ENCODE data around the gene IGIP. TPM values are rescaled to one million over a fixed set of nuclear protein-coding genes. Genes with fewer than 3 reads are reported as not detected.

Gene IGIP
- total and polyA plus RNA-seq, 4 donors, result 2.3 to 11.8 (median 3.7) TPM

DNA sequence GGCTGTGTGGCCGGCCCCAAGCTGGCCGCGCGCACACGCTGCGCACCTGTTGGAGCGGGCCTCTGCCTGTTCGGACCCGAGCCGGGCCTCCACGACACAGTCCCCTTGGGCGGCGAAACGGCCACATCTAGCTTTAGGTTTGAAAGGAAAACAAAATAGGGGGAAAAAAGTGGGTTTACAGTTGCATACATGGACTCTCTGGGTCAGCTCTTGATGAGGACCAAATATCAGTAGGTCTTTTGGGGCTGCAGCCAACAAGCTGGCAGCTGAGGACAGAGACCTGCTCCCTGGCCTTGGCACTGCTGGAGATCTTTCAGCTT is 20.7 kb downstream of the IGIP start:
- no peaks in the 10 kb centered on the region for H3K9me3 ChIP-seq (ENCODE audit: control insufficient read depth in 4 of 4, low read length in 3 of 4)
- no peaks in the 10 kb centered on the region for H3K36me3 ChIP-seq (ENCODE audit: control insufficient read depth in 4 of 4, insufficient read depth in 3 of 4, low read depth in 1 of 4, low read length in 3 of 4)
- no peaks in the 10 kb centered on the region for H3K27me3 ChIP-seq (ENCODE audit: control insufficient read depth in 4 of 4, insufficient read depth in 4 of 4, low read length in 3 of 4)
- TF ChIP-seq CTCF (IDR thresholded peaks at IDR 0.05; ENCODE audit: low read depth, low read length, missing input control), result no peak
- H3K4me1 ChIP-seq (ENCODE audit: control insufficient read depth in 4 of 4, insufficient read depth in 4 of 4, low read length in 3 of 4), result peaks cover 8 to 30% (median 19%) of the 10 kb centered on the region in 4 donors
- H3K27ac ChIP-seq (ENCODE audit: low read depth in 1 of 2, low read length in 2 of 2), result no peak overlapping the region
- no peak overlapping the region for H3K4me3 ChIP-seq (ENCODE audit: low read depth in 1 of 3, low read length in 3 of 3)
- no peak overlapping the region for H3K9ac ChIP-seq (ENCODE audit: low read depth in 1 of 2, low read length in 2 of 2)
- DNase-seq (ENCODE audit: low spot score), result no peak
- 70% methylated on average over 14 of the region's 14 CpGs for WGBS

GRCh38 chr5:140147460-140147859 is 21.7 kb downstream of the IGIP start:
- Histone ChIP-seq H3K4me3 (ENCODE audit: low read depth in 1 of 3, low read length in 3 of 3) (no peak overlapping the region), H3K27me3 (ENCODE audit: control insufficient read depth in 4 of 4, insufficient read depth in 4 of 4, low read length in 3 of 4) (no peaks in the 10 kb centered on the region), H3K27ac (ENCODE audit: low read depth in 1 of 2, low read length in 2 of 2) (no peak overlapping the region), H3K36me3 (ENCODE audit: control insufficient read depth in 4 of 4, insufficient read depth in 3 of 4, low read depth in 1 of 4, low read length in 3 of 4) (no peaks in the 10 kb centered on the region), H3K9me3 (ENCODE audit: control insufficient read depth in 4 of 4, low read length in 3 of 4) (no peaks in the 10 kb centered on the region), H3K4me1 (ENCODE audit: control insufficient read depth in 4 of 4, insufficient read depth in 4 of 4, low read length in 3 of 4) (peaks cover 8 to 22% (median 16%) of the 10 kb centered on the region in 4 donors), H3K9ac (ENCODE audit: low read depth in 1 of 2, low read length in 2 of 2) (no peak overlapping the region)
- DNase-seq (ENCODE audit: low spot score), result no peak
- WGBS, result 98% methylated on average over 1 of the region's 1 CpG
- TF ChIP-seq FOXA1 (IDR thresholded peaks at IDR 0.05), result no peak
- no peak for TF ChIP-seq HNF4A (conservative IDR thresholded peaks at IDR 0.05)
- TF ChIP-seq EGR1 (IDR thresholded peaks at IDR 0.05; ENCODE audit: low read depth in 2 of 2), result no peak
- TF ChIP-seq ZBTB33 (IDR thresholded peaks at IDR 0.05), result no peak
- TF ChIP-seq TAF1 (conservative IDR thresholded peaks at IDR 0.05), result no peak
- no peak for TF ChIP-seq CTCF (IDR thresholded peaks at IDR 0.05; ENCODE audit: low read depth, low read length, missing input control)

DNA sequence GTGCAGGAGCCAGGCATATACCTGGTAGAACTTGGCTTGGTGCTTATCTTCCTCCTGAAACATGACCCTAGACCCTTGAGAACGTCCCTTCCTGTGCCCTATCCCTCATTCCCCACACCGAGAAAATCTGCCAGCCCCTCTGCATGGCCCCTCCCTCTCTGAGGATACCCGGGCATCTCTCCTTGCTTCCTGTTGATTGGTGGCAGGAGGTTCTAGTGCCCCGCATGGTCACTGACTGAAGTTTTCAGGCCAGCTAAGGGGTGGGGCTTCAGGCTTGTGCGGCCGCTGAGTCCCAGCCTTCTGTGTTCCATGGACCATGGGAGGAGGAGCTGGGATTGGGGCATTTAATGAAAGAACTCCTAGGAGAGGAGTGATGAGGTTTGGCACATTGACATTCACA is 22.8 kb downstream of the IGIP start:
- H3K27me3 ChIP-seq (ENCODE audit: control insufficient read depth in 4 of 4, insufficient read depth in 4 of 4, low read length in 3 of 4), result no peaks in the 10 kb centered on the region
- no peaks in the 10 kb centered on the region for H3K9me3 ChIP-seq (ENCODE audit: control insufficient read depth in 4 of 4, low read length in 3 of 4)
- 64% methylated on average over 6 of the region's 6 CpGs for WGBS
- no peak overlapping the region for H3K9ac ChIP-seq (ENCODE audit: low read depth in 1 of 2, low read length in 2 of 2)
- H3K4me3 ChIP-seq (ENCODE audit: low read depth in 1 of 3, low read length in 3 of 3), result no peak overlapping the region
- DNase-seq (ENCODE audit: low spot score), result no peak
- no peaks in the 10 kb centered on the region for H3K36me3 ChIP-seq (ENCODE audit: control insufficient read depth in 4 of 4, insufficient read depth in 3 of 4, low read depth in 1 of 4, low read length in 3 of 4)
- H3K4me1 ChIP-seq (ENCODE audit: control insufficient read depth in 4 of 4, insufficient read depth in 4 of 4, low read length in 3 of 4), result peaks cover 7 to 15% (median 10%) of the 10 kb centered on the region in 4 donors
- no peak overlapping the region for H3K27ac ChIP-seq (ENCODE audit: low read depth in 1 of 2, low read length in 2 of 2)
- no peak for TF ChIP-seq REST (IDR thresholded peaks at IDR 0.05)
- TF ChIP-seq SP1 (IDR thresholded peaks at IDR 0.05), result no peak
- TF ChIP-seq CTCF (IDR thresholded peaks at IDR 0.05; ENCODE audit: low read depth, low read length, missing input control), result no peak
- TF ChIP-seq RXRA (IDR thresholded peaks at IDR 0.05), result no peak
- no peak for TF ChIP-seq TAF1 (conservative IDR thresholded peaks at IDR 0.05)
- TF ChIP-seq FOXA2 (IDR thresholded peaks at IDR 0.05), result no peak
- TF ChIP-seq EGR1 (IDR thresholded peaks at IDR 0.05; ENCODE audit: low read depth in 2 of 2), result no peak
- TF ChIP-seq, protein P1, sequence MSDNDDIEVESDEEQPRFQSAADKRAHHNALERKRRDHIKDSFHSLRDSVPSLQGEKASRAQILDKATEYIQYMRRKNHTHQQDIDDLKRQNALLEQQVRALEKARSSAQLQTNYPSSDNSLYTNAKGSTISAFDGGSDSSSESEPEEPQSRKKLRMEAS (IDR thresholded peaks at IDR 0.05), result no peak
- TF ChIP-seq ZBTB33 (IDR thresholded peaks at IDR 0.05), result no peak
- TF ChIP-seq FOXA1 (IDR thresholded peaks at IDR 0.05), result no peak
- TF ChIP-seq NR2F2 (IDR thresholded peaks at IDR 0.05), result no peak

All from liver (tissue), 9 donors.